Trophoblast cell (in vitro differentiated cells and primary cell): ENCODE measurements around the gene SF3A1.
A peak's percentile ranks its signal among the peaks of the same experiment; 100 is the strongest.

Source experiments
- DNase-seq, 2 donors: peaks; one replicate each; pipeline ENCODE4 v3.0.0-alpha.2; 2016
- H2AFZ ChIP-seq: 2 replicates; pipeline ENCODE4 v1.6.1; 2013; ENCODE audit warnings: low read length, moderate library complexity, mild to moderate bottlenecking; ENCODE audit not compliant: insufficient read depth, poor library complexity
- H2AK5ac ChIP-seq: 2 replicates; pipeline ENCODE4 v1.6.1; 2013; ENCODE audit warnings: mild to moderate bottlenecking, low read length
- H2BK120ac ChIP-seq: 2 replicates; pipeline ENCODE4 v1.6.1; 2013; ENCODE audit warnings: low read length, mild to moderate bottlenecking, moderate library complexity; ENCODE audit not compliant: insufficient read depth, poor library complexity
- H2BK12ac ChIP-seq: 2 replicates; pipeline ENCODE4 v1.6.1; 2013; ENCODE audit warnings: mild to moderate bottlenecking, low read length, moderate library complexity
- H2BK5ac ChIP-seq: 2 replicates; pipeline ENCODE4 v1.6.1; 2013; ENCODE audit warnings: low read length, low read depth, moderate library complexity, mild to moderate bottlenecking; ENCODE audit not compliant: poor library complexity
- H3K14ac ChIP-seq: 2 replicates; pipeline ENCODE4 v1.6.1; 2013; ENCODE audit warnings: mild to moderate bottlenecking, low read length
- H3K18ac ChIP-seq: 2 replicates; pipeline ENCODE4 v1.6.1; 2013; ENCODE audit warnings: mild to moderate bottlenecking, low read length
- H3K23ac ChIP-seq: 2 replicates; pipeline ENCODE4 v1.6.1; 2013; ENCODE audit warnings: low read length
- H3K27ac ChIP-seq: 2 replicates; pipeline ENCODE4 v1.5.1; 2013; ENCODE audit warnings: low read depth, mild to moderate bottlenecking, inconsistent platforms, low read length, moderate library complexity
- H3K27me3 ChIP-seq: 2 replicates; pipeline ENCODE4 v1.6.1; 2013; ENCODE audit warnings: inconsistent platforms, mild to moderate bottlenecking, low read length, moderate library complexity; ENCODE audit not compliant: insufficient read depth
- H3K36me3 ChIP-seq, 2 experiments: 1 replicate in 1 of 2; 2 replicates in 1 of 2; pipeline ENCODE4 v1.6.1; 2013; ENCODE audit warnings: low read length in 2 of 2, mild to moderate bottlenecking in 2 of 2, moderate library complexity in 1 of 2; ENCODE audit not compliant: insufficient read depth in 2 of 2, control insufficient read depth in 1 of 2
- H3K4ac ChIP-seq: 2 replicates; pipeline ENCODE4 v1.6.1; 2013; ENCODE audit warnings: low read depth, mild to moderate bottlenecking, low read length, moderate library complexity
- H3K4me1 ChIP-seq, 2 experiments: 1 replicate in 1 of 2; 2 replicates in 1 of 2; pipeline ENCODE4 v1.6.1; 2013; ENCODE audit warnings: low read length in 2 of 2, mild to moderate bottlenecking in 2 of 2, moderate library complexity in 1 of 2; ENCODE audit not compliant: insufficient read depth in 2 of 2, control insufficient read depth in 1 of 2
- H3K4me2 ChIP-seq: 2 replicates; pipeline ENCODE4 v1.6.1; 2013; ENCODE audit warnings: inconsistent platforms, mild to moderate bottlenecking, low read length, moderate library complexity
- H3K4me3 ChIP-seq: 2 replicates; pipeline ENCODE4 v1.5.1; 2013; ENCODE audit warnings: mild to moderate bottlenecking, low read depth, low read length, inconsistent platforms
- H3K79me1 ChIP-seq: one replicate; pipeline ENCODE4 v1.6.1; 2013; ENCODE audit warnings: low read length
- H3K79me2 ChIP-seq: 2 replicates; pipeline ENCODE4 v1.6.1; 2013; ENCODE audit warnings: low read length, mild to moderate bottlenecking; ENCODE audit not compliant: control insufficient read depth, insufficient read depth, poor library complexity
- H3K9ac ChIP-seq: 2 replicates; pipeline ENCODE4 v1.6.1; 2013; ENCODE audit warnings: mild to moderate bottlenecking, low read length
- H3K9me3 ChIP-seq: 2 replicates; pipeline ENCODE4 v1.6.1; 2013; ENCODE audit warnings: low read depth, mild to moderate bottlenecking, control low read depth, inconsistent platforms, low read length; ENCODE audit not compliant: insufficient read depth
- H4K12ac ChIP-seq: 2 replicates; pipeline ENCODE4 v1.6.1; 2013; ENCODE audit warnings: low read depth, mild to moderate bottlenecking, low read length, moderate library complexity
- H4K8ac ChIP-seq: 2 replicates; pipeline ENCODE4 v1.6.1; 2013; ENCODE audit warnings: low read depth, mild to moderate bottlenecking, low read length, moderate library complexity
- H4K91ac ChIP-seq: one replicate; pipeline ENCODE4 v1.6.1; 2013; ENCODE audit warnings: low read depth, mild to moderate bottlenecking, low read length, moderate library complexity
- WGBS: extraction: QIAGEN DNeasy Blood & Tissue Kit; methylation state at CpG from one replicate; pipeline ENCODE4 v1.1.7; 2013; ENCODE audit warnings: missing lambda C conversion rate; ENCODE audit not compliant: insufficient read length, insufficient coverage; ENCODE audit errors: extremely low coverage; 5-methylcytosine and 5-hydroxymethylcytosine counted together

The SF3A1 gene

DNA sequence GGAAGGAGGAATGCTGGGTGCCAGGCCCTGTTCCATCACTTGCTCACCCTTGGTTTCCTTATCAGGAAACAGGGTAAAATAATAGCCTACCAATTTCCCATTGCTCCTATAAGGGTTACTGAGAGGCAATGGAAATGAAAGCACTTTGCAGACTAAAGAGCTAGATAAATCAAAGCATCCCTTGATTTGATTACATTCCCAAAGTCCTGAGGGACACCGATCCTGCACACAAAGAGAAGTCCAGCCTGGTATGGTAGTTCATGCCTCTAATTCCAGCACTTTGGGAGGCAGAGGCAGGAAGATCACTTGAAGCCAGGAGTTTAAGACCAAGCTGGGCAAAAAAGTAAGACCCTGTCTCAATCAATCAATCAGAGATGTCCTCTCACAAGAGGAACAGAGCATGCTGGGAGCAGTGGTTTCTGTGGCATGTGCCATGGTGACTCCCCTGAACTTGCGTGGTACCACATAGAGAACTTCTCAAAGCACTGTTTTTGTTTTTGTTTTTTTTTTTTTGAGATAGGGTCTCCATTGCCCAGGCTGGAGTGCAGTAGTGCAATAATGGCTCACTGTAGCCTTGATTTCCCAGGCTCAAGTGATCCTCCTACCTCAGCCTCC lies 40.6 kb downstream of the SF3A1 start:
- no peak overlapping the region for H2AFZ ChIP-seq
- H2BK120ac ChIP-seq = peak overlapping the region; percentile 39
- H3K4me1 ChIP-seq = peaks cover 61 to 75% of the 10 kb centered on the region in 2 experiments
- H3K4me3 ChIP-seq = no peak overlapping the region
- no peak overlapping the region for H3K9ac ChIP-seq
- no peaks in the 10 kb centered on the region for H3K9me3 ChIP-seq
- H2BK12ac ChIP-seq = peak overlapping the region; percentile 62
- no peaks in the 10 kb centered on the region for H3K27me3 ChIP-seq
- H3K27ac ChIP-seq = peak overlapping the region; percentile 37
- DNase-seq = no peak
- peaks cover 25% of the 10 kb centered on the region for H3K79me2 ChIP-seq
- peak overlapping the region; percentile 12 for H3K14ac ChIP-seq
- peak overlapping the region; percentile 42 for H3K4ac ChIP-seq
- peaks cover 28 to 36% of the 10 kb centered on the region in 2 experiments for H3K36me3 ChIP-seq
- H2AK5ac ChIP-seq = no peak overlapping the region
- no peak overlapping the region for H2BK5ac ChIP-seq
- no CpG with 5 or more reads among the region's 2 CpGs for WGBS
- no peak overlapping the region for H3K4me2 ChIP-seq
- H4K12ac ChIP-seq = no peak overlapping the region
- H4K91ac ChIP-seq = peak overlapping the region; percentile 67
- no peak overlapping the region for H4K8ac ChIP-seq
- peaks cover 28% of the 10 kb centered on the region for H3K79me1 ChIP-seq
- H3K18ac ChIP-seq = peak overlapping the region; percentile 25
- H3K23ac ChIP-seq = no peak overlapping the region

DNA sequence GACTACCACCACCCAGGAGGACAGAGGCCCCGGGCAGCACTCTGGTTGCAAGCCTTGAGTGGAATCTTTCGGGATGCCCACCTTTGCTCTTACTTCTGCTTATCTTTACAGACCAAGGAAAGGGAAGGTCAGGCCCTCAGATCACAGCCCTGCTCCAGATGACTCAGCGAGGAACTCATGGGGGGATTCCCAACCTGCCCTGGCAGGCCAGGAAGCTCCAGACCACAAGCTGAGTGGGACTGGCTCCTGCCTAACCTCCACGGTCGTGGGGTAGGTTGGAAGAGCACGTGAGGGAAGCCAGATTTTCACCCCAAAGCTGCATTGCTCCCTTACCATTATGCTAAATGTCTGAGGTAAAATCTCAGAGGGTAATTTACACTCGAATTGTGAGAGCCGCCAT lies 41.8 kb downstream of the SF3A1 start:
- Histone ChIP-seq H3K4me3 (no peak overlapping the region), H3K27me3 (no peaks in the 10 kb centered on the region), H2AFZ (no peak overlapping the region), H3K4me1 (peaks cover 63 to 76% of the 10 kb centered on the region in 2 experiments), H3K14ac (no peak overlapping the region), H3K9me3 (no peaks in the 10 kb centered on the region), H3K79me1 (peaks cover 28% of the 10 kb centered on the region), H4K91ac (peak overlapping the region; percentile 67), H3K4me2 (no peak overlapping the region), H2BK12ac (no peak overlapping the region), H3K27ac (peak overlapping the region; percentile 37), H2BK120ac (peak overlapping the region; percentile 39), H3K23ac (no peak overlapping the region), H3K79me2 (peaks cover 18% of the 10 kb centered on the region), H4K8ac (no peak overlapping the region), H3K4ac (no peak overlapping the region), H3K36me3 (peaks cover 20 to 28% of the 10 kb centered on the region in 2 experiments), H3K18ac (no peak overlapping the region), H3K9ac (no peak overlapping the region), H2AK5ac (no peak overlapping the region), H4K12ac (no peak overlapping the region), H2BK5ac (peak overlapping the region; percentile 63)
- DNase-seq = peak; percentile 70 to 76
- WGBS = no CpG with 5 or more reads among the region's 8 CpGs

DNA sequence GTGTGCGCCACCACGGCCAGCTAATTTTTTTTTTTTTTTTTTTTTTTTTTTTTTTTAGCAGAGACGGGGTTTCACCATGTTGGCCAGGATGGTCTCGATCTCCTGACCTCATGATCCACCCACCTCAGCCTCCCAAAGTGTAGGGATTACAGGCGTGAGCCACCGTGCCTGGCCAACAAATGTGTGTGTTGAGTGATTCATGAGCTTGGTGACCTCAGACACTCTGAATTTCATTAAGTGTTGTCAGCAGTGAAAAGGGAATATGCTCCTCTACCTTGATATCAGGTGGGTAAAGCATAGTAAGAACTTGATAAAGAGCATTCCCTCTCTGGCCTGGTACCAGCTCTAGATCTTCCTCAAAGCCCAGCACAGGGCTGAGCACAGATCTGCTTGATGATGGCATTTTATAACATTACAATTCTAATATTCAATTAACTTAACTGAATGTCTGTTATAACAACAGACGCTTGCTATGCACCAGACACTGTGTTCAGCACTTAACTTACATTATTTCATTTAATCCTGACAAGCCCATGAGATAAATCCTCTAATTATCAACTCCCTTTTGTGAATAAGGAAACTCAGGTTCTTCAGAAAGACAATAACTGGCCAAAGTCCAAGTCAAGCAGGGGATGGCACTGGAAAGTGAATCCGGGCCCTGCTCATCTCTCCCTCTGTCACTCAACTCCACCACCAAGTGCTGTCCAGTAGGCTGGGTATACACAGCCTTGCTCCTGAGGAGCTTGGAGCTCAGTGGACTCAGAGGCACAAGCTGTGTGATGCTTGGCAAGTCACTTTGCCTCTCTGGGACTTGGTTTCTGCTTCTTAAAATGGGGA lies 42.9 kb downstream of the SF3A1 start:
- Histone ChIP-seq H3K14ac (peak overlapping the region; percentile 3), H3K18ac (peak overlapping the region; percentile 21), H2BK12ac (no peak overlapping the region), H3K27me3 (no peaks in the 10 kb centered on the region), H3K9ac (no peak overlapping the region), H3K4ac (peak overlapping the region; percentile 35), H4K12ac (no peak overlapping the region), H3K36me3 (peaks cover 17 to 22% of the 10 kb centered on the region in 2 experiments), H3K4me3 (no peak overlapping the region), H4K8ac (no peak overlapping the region), H3K79me1 (peaks cover 33% of the 10 kb centered on the region), H2AK5ac (no peak overlapping the region), H3K27ac (peak overlapping the region; percentile 22), H3K23ac (no peak overlapping the region), H3K79me2 (peaks cover 23% of the 10 kb centered on the region), H2AFZ (no peak overlapping the region), H2BK120ac (peak overlapping the region; percentile 2), H4K91ac (peak overlapping the region; percentile 8), H2BK5ac (no peak overlapping the region), H3K9me3 (no peaks in the 10 kb centered on the region), H3K4me2 (no peak overlapping the region), H3K4me1 (peaks cover 64 to 74% of the 10 kb centered on the region in 2 experiments)
- DNase-seq = peak in 1 of 2 donors; percentile 54
- WGBS = no CpG with 5 or more reads among the region's 8 CpGs

DNA sequence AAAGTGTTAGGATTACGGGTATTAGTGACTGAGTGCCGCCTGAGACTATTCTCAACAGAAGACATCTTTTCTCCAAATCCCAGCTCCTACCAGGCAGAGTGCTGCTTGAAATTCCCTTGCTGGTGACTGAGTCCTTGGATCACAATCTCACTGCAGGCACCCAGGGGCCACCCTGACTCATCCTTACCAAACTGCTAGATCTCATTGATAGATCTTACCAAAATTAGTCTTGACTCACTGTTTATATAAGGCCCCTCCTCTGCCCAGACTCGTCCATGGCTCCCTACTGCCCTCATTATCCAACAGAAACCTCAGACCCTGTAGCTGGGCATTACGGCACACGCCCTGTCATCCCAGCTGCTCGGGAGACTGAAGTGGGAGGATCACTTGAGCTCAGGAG lies 44.6 kb downstream of the SF3A1 start:
- Histone ChIP-seq H3K79me1 (peaks cover 31% of the 10 kb centered on the region), H2AK5ac (no peak overlapping the region), H3K9ac (no peak overlapping the region), H3K4me1 (peaks cover 66 to 70% of the 10 kb centered on the region in 2 experiments), H3K27ac (peak overlapping the region; percentile 14), H4K8ac (no peak overlapping the region), H3K14ac (no peak overlapping the region), H3K4me3 (no peak overlapping the region), H3K4ac (peak overlapping the region; percentile 51), H2BK12ac (no peak overlapping the region), H2BK120ac (no peak overlapping the region), H2BK5ac (peak overlapping the region; percentile 7), H4K12ac (no peak overlapping the region), H3K9me3 (no peaks in the 10 kb centered on the region), H4K91ac (peak overlapping the region; percentile 36), H3K79me2 (peaks cover 20% of the 10 kb centered on the region), H3K27me3 (no peaks in the 10 kb centered on the region), H3K36me3 (peaks cover 13% of the 10 kb centered on the region in 2 experiments), H2AFZ (no peak overlapping the region), H3K23ac (no peak overlapping the region), H3K18ac (no peak overlapping the region), H3K4me2 (no peak overlapping the region)
- peak; percentile 90 to 92 for DNase-seq
- no CpG with 5 or more reads among the region's 6 CpGs for WGBS
